Testis (tissue), 3 donors: ENCODE results near the gene NSMF. TPM values are rescaled to one million over a fixed set of nuclear protein-coding genes. Genes with fewer than 3 reads are reported as not detected.

Source experiments
- DNase-seq: peaks from one replicate; pipeline ENCODE4 v3.0.0-alpha.2; 2019
- H3K27ac ChIP-seq, 2 donors: fragments of 200-600 bp; sonication (generic); one replicate each; pipeline ENCODE4 v1.5.1; 2019
- H3K27me3 ChIP-seq: fragments of 200-600 bp; sonication (generic); one replicate; pipeline ENCODE4 v1.5.1; 2019
- H3K36me3 ChIP-seq: fragments of 200-600 bp; sonication (generic); one replicate; pipeline ENCODE4 v1.5.1; 2017; ENCODE audit warnings: low read depth; ENCODE audit errors: missing control alignments
- H3K4me1 ChIP-seq: fragments of 200-600 bp; sonication (generic); one replicate; pipeline ENCODE4 v1.5.1; 2019
- H3K4me3 ChIP-seq, 2 donors: fragments of 200-600 bp; sonication (generic); one replicate each; pipeline ENCODE4 v1.5.1; 2017 to 2019
- H3K9me3 ChIP-seq: fragments of 200-600 bp; sonication (generic); one replicate; pipeline ENCODE4 v1.5.1; 2017
- POLR2A ChIP-seq: fragments of 450-650 bp; IDR thresholded peaks from one replicate; pipeline ENCODE4 v1.6.1; 2017; ENCODE audit warnings: antibody characterized with exemption, mild to moderate bottlenecking, moderate library complexity
- WGBS, 2 donors: methylation state at CpG; one replicate each; pipeline ENCODE4 v1.1.5; 2018; 5-methylcytosine and 5-hydroxymethylcytosine counted together
- intact Hi-C: fragments of 100-400 bp; cut with DNase I; formaldehyde crosslinking; loops from one replicate; pipeline ENCODE4 v1.15.1; 2023; ENCODE audit warnings: low total_unique reads
- polyA plus RNA-seq: library from polyadenylated mRNA; stranded (reverse); fragments of 350-450 nt; fragmentation: Illumina TruSeq; extraction: RNeasy Lipid Tissue Mini Kit (QIAGEN cat#74804); gene quantifications from one replicate; pipeline ENCODE4 v1.2.3, GENCODE V29; 2014; ENCODE audit warnings: low read depth, low replicate concordance; ENCODE audit not compliant: insufficient read depth
- total RNA-seq, 2 donors: library from RNA; depleted of rRNA; stranded (reverse); fragments of >200 nt; gene quantifications; one replicate each; pipeline ENCODE4 v1.2.3, GENCODE V29; 2016
- TF ChIP-seq, protein P1 (sequence below), 3 experiments: fragments of 450-650 bp in 2 of 3; fragments of 200-600 bp in 1 of 3; sonication (generic) in 1 of 3; IDR thresholded peaks; one replicate each; pipeline ENCODE4 v1.5.1; 2016 to 2019; ENCODE audit warnings: antibody characterized with exemption in 3 of 3, mild to moderate bottlenecking in 2 of 3, moderate library complexity in 1 of 3

The NSMF gene
- total and polyA plus RNA-seq, 3 donors from 2014 or later = 42.5 to 105 (median 81.7) TPM

DNA sequence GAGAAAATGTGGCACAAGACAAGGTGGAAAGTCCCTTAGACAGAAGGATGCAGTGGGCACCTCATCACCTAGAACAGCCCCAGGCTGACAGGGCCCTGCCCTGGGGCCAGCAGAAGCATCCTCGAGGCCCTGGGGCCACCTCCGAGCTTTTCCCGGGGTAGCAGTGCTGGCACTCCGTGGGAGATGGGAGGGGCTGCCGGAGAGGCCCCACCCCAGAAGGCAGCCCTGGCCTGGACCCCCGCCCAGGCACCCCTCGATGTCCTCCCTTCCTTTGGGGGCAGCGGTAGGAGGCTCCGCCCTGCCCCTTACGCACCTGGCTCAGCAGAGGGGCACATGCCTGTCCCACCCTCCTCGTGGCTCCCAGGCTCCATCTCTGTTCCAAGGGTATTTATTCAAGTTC, 17.7 kb upstream of the NSMF start:
- DNase-seq = no peak
- Histone ChIP-seq H3K27me3 (no peaks in the 10 kb centered on the region), H3K27ac (no peak overlapping the region), H3K9me3 (no peaks in the 10 kb centered on the region), H3K4me1 (peaks cover 8% of the 10 kb centered on the region), H3K4me3 (no peak overlapping the region), H3K36me3 (no peaks in the 10 kb centered on the region)
- WGBS, 2 donors = 90 to 93% methylated on average over 6 to 11 of the region's 11 CpGs
- no peak for TF ChIP-seq POLR2A
- TF ChIP-seq, protein P1, sequence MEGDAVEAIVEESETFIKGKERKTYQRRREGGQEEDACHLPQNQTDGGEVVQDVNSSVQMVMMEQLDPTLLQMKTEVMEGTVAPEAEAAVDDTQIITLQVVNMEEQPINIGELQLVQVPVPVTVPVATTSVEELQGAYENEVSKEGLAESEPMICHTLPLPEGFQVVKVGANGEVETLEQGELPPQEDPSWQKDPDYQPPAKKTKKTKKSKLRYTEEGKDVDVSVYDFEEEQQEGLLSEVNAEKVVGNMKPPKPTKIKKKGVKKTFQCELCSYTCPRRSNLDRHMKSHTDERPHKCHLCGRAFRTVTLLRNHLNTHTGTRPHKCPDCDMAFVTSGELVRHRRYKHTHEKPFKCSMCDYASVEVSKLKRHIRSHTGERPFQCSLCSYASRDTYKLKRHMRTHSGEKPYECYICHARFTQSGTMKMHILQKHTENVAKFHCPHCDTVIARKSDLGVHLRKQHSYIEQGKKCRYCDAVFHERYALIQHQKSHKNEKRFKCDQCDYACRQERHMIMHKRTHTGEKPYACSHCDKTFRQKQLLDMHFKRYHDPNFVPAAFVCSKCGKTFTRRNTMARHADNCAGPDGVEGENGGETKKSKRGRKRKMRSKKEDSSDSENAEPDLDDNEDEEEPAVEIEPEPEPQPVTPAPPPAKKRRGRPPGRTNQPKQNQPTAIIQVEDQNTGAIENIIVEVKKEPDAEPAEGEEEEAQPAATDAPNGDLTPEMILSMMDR (IDR thresholded peaks at IDR 0.05) = no peak
- intact Hi-C loops = no loop called here

- Histone ChIP-seq H3K27ac (no peak overlapping the region), H3K36me3 (no peaks in the 10 kb centered on the region), H3K27me3 (no peaks in the 10 kb centered on the region), H3K4me3 (no peak overlapping the region), H3K4me1 (peaks cover 6% of the 10 kb centered on the region), H3K9me3 (no peaks in the 10 kb centered on the region)
- TF ChIP-seq POLR2A = no peak
- 88 to 95% methylated on average over 3 of the region's 3 CpGs for WGBS, 2 donors
- no peak for DNase-seq
- intact Hi-C loops = no loop called here
These were observed 16.5 kb upstream of the NSMF start for GRCh38 chr9:137475666-137476065.

GRCh38 chr9:137474271-137474670, 15.1 kb upstream of the NSMF start:
- Histone ChIP-seq H3K4me3 (no peak overlapping the region), H3K9me3 (no peaks in the 10 kb centered on the region), H3K27ac (no peak overlapping the region), H3K27me3 (no peaks in the 10 kb centered on the region), H3K36me3 (no peaks in the 10 kb centered on the region), H3K4me1 (no peaks in the 10 kb centered on the region)
- intact Hi-C loops = no loop called here
- DNase-seq = no peak
- WGBS, 2 donors = 95 to 96% methylated on average over 18 of the region's 18 CpGs
- TF ChIP-seq POLR2A = no peak
- TF ChIP-seq, protein P1 (IDR thresholded peaks at IDR 0.05) = no peak

GRCh38 chr9:137470785-137471184, 11.7 kb upstream of the NSMF start:
- 72 to 86% methylated on average over 7 of the region's 7 CpGs for WGBS, 2 donors
- intact Hi-C loops = no loop called here
- H3K4me3 ChIP-seq = no peak overlapping the region
- DNase-seq = no peak
- no peaks in the 10 kb centered on the region for H3K27me3 ChIP-seq
- TF ChIP-seq POLR2A = no peak
- TF ChIP-seq, protein P1 (IDR thresholded peaks at IDR 0.05) = no peak
- no peak overlapping the region for H3K27ac ChIP-seq
- no peaks in the 10 kb centered on the region for H3K36me3 ChIP-seq
- H3K4me1 ChIP-seq = no peaks in the 10 kb centered on the region
- H3K9me3 ChIP-seq = no peaks in the 10 kb centered on the region

DNA sequence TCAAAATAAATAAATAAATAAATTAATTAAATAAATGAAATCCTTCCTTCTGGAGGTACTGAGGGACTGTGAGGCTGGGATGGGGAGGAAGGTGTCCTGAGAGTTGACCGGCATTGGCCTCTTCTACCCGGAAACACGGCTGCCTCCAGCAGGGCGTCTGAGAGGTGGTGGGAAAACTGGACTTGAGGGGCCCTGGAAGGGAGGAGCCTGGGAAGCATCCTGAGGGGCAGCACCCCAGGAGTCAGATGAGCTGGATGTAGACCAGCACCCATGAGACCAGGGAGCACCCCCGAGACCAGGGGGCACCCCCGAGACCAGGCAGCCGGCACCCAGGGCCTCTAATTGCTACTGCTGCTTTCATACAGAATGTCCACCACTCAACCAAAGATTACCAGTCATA, 8.8 kb upstream of the NSMF start:
- H3K4me3 ChIP-seq = no peak overlapping the region
- no peaks in the 10 kb centered on the region for H3K4me1 ChIP-seq
- no peaks in the 10 kb centered on the region for H3K27me3 ChIP-seq
- H3K9me3 ChIP-seq = no peaks in the 10 kb centered on the region
- no peak overlapping the region for H3K27ac ChIP-seq
- intact Hi-C loops = no loop called here
- no peaks in the 10 kb centered on the region for H3K36me3 ChIP-seq
- WGBS, 2 donors = 95 to 99% methylated on average over 4 to 7 of the region's 7 CpGs
- no peak for DNase-seq
- no peak for TF ChIP-seq POLR2A
- TF ChIP-seq, protein P1 (IDR thresholded peaks at IDR 0.05) = no peak
